HEK293 (cell line): Measurements from ENCODE around the gene POLR1E.

Source experiments
- CTCF ChIA-PET: fragments of 350-600 bp; formaldehyde crosslinking; extraction: SDS; loops from one replicate; lab custom pipeline; 2021; ENCODE audit warnings: antibody characterized with exemption; lab: Yijun Ruan, JAX
- POLR2A ChIA-PET: fragments of 300-600 bp; formaldehyde crosslinking; extraction: SDS; loops from one replicate; lab custom pipeline; 2020; ENCODE audit warnings: antibody characterized with exemption, inconsistent platforms; lab: Yijun Ruan, JAX
- H3K27ac ChIP-seq: fragments of 200-500 bp; sonication (Bioruptor generic); 2 replicates; pipeline ENCODE4 v1.5.1; 2014; ENCODE audit warnings: low read depth, low read length, control low read depth, inconsistent platforms; ENCODE audit errors: extremely low read depth
- H3K36me3 ChIP-seq, 2 experiments: fragments of 200-500 bp in 1 of 2; sonication (Bioruptor generic) in 1 of 2; 1 replicate in 1 of 2; 2 replicates in 1 of 2; pipeline ENCODE4 v1.5.1; 2014 to 2017; ENCODE audit warnings: inconsistent platforms in 2 of 2, low read length in 2 of 2; ENCODE audit not compliant: control insufficient read depth in 2 of 2, insufficient read depth in 1 of 2
- H3K4me1 ChIP-seq: fragments of 200-500 bp; sonication (Bioruptor generic); 2 replicates; pipeline ENCODE4 v1.5.1; 2014; ENCODE audit warnings: mild to moderate bottlenecking, low read length, inconsistent platforms; ENCODE audit not compliant: control insufficient read depth, insufficient read depth
- H3K4me3 ChIP-seq: 2 replicates; pipeline ENCODE4 v1.5.1; 2011; ENCODE audit warnings: low read depth, mild to moderate bottlenecking, control low read depth, low read length, moderate library complexity
- H3K9me3 ChIP-seq: fragments of 200-500 bp; sonication (Bioruptor generic); 2 replicates; pipeline ENCODE4 v1.5.1; 2014; ENCODE audit warnings: low read depth, low read length, inconsistent platforms; ENCODE audit not compliant: control insufficient read depth, insufficient read depth
- EGR2 ChIP-seq: fragments of 450-650 bp; formaldehyde crosslinking; IDR thresholded peaks from 2 replicates; pipeline ENCODE4 v1.5.1; 2016; ENCODE audit warnings: low read depth, missing biosample characterization, missing genetic modification characterization
- KLF17 ChIP-seq: fragments of 450-650 bp; formaldehyde crosslinking; IDR thresholded peaks from 2 replicates; pipeline ENCODE4 v1.5.1; 2016; ENCODE audit warnings: missing biosample characterization, missing genetic modification characterization
- OVOL3 ChIP-seq: fragments of 450-650 bp; formaldehyde crosslinking; IDR thresholded peaks from 2 replicates; pipeline ENCODE4 v1.5.1; 2016; ENCODE audit warnings: missing biosample characterization, missing genetic modification characterization
- PRDM10 ChIP-seq: fragments of 450-650 bp; formaldehyde crosslinking; IDR thresholded peaks from 2 replicates; pipeline ENCODE4 v1.5.1; 2016; ENCODE audit warnings: missing biosample characterization, missing genetic modification characterization
- SALL2 ChIP-seq: fragments of 450-650 bp; formaldehyde crosslinking; IDR thresholded peaks from 2 replicates; pipeline ENCODE4 v1.5.0; 2017; ENCODE audit warnings: missing biosample characterization, mild to moderate bottlenecking, missing genetic modification characterization, borderline replicate concordance
- SP7 ChIP-seq: fragments of 450-650 bp; formaldehyde crosslinking; IDR thresholded peaks from 2 replicates; pipeline ENCODE4 v1.5.1; 2016; ENCODE audit warnings: missing biosample characterization, missing genetic modification characterization
- TCF7L2 ChIP-seq: IDR thresholded peaks from 2 replicates; pipeline ENCODE4 v1.6.1; 2011; ENCODE audit warnings: low read depth, mild to moderate bottlenecking, inconsistent platforms, low read length, moderate library complexity, borderline replicate concordance
- YY2 ChIP-seq: fragments of 450-650 bp; formaldehyde crosslinking; IDR thresholded peaks from 2 replicates; pipeline ENCODE4 v1.5.1; 2016; ENCODE audit warnings: missing biosample characterization, missing genetic modification characterization
- ZBTB1 ChIP-seq: fragments of 450-650 bp; formaldehyde crosslinking; IDR thresholded peaks from 2 replicates; pipeline ENCODE4 v1.5.1; 2016; ENCODE audit warnings: missing biosample characterization, missing genetic modification characterization
- ZBTB10 ChIP-seq: fragments of 450-650 bp; formaldehyde crosslinking; IDR thresholded peaks from 2 replicates; pipeline ENCODE4 v1.5.1; 2016; ENCODE audit warnings: missing biosample characterization, missing genetic modification characterization
- ZBTB8A ChIP-seq: fragments of 450-650 bp; formaldehyde crosslinking; IDR thresholded peaks from 2 replicates; pipeline ENCODE4 v1.5.1; 2016; ENCODE audit warnings: missing biosample characterization, missing genetic modification characterization
- ZFHX2 ChIP-seq: fragments of 450-650 bp; formaldehyde crosslinking; conservative IDR thresholded peaks from 2 replicates; pipeline ENCODE4 v1.5.1; 2016; ENCODE audit warnings: missing biosample characterization, missing genetic modification characterization
- ZIC2 ChIP-seq: fragments of 450-650 bp; formaldehyde crosslinking; IDR thresholded peaks from 2 replicates; pipeline ENCODE4 v1.5.1; 2016; ENCODE audit warnings: missing biosample characterization, missing genetic modification characterization
- ZNF148 ChIP-seq: fragments of 450-650 bp; formaldehyde crosslinking; IDR thresholded peaks from 2 replicates; pipeline ENCODE4 v1.5.0; 2017; ENCODE audit warnings: missing biosample characterization, missing genetic modification characterization, borderline replicate concordance
- ZNF311 ChIP-seq: fragments of 450-650 bp; formaldehyde crosslinking; IDR thresholded peaks from 2 replicates; pipeline ENCODE4 v1.5.1; 2017; ENCODE audit warnings: missing biosample characterization, missing genetic modification characterization, borderline replicate concordance
- ZNF513 ChIP-seq: fragments of 450-650 bp; IDR thresholded peaks from 2 replicates; pipeline ENCODE4 v1.5.1; 2018; ENCODE audit warnings: missing biosample characterization, missing genetic modification characterization
- ZNF626 ChIP-seq: fragments of 450-650 bp; sonication (Bioruptor Pico); formaldehyde crosslinking; IDR thresholded peaks from 2 replicates; pipeline ENCODE4 v1.5.1; 2018; ENCODE audit warnings: missing biosample characterization, missing genetic modification characterization, inconsistent platforms
- ZNF768 ChIP-seq: fragments of 450-650 bp; formaldehyde crosslinking; IDR thresholded peaks from 2 replicates; pipeline ENCODE4 v1.5.1; 2018; ENCODE audit warnings: missing biosample characterization, mild to moderate bottlenecking, missing genetic modification characterization
- ZNF785 ChIP-seq: fragments of 450-650 bp; formaldehyde crosslinking; IDR thresholded peaks from 2 replicates; pipeline ENCODE4 v1.5.1; 2016; ENCODE audit warnings: missing biosample characterization, missing genetic modification characterization
- ZSCAN5A ChIP-seq: fragments of 450-650 bp; formaldehyde crosslinking; IDR thresholded peaks from 2 replicates; pipeline ENCODE4 v1.5.1; 2016; ENCODE audit warnings: missing biosample characterization, missing genetic modification characterization

The POLR1E gene

GRCh38 chr9:37531699-37532098 lies 46.0 kb downstream of the POLR1E start:
- CTCF ChIA-PET, result no interaction called here
- H3K4me1 ChIP-seq, result no peaks in the 10 kb centered on the region
- no peak for TF ChIP-seq ZBTB8A
- no peak for TF ChIP-seq YY2
- no peak for TF ChIP-seq ZNF626 (tag by site-specific recombination)
- no peak for TF ChIP-seq ZNF768 (tag by site-specific recombination)
- TF ChIP-seq KLF17 (tag by site-specific recombination), result no peak
- no peak for TF ChIP-seq OVOL3 (tag by site-specific recombination)
- no peak for TF ChIP-seq ZNF148 (tag by site-specific recombination)
- no peak for TF ChIP-seq EGR2 (tag by site-specific recombination)
- no peak for TF ChIP-seq ZBTB1
- TF ChIP-seq ZFHX2 (tag by site-specific recombination), result no peak
- no peak for TF ChIP-seq SALL2 (tag by site-specific recombination)
- no peak for TF ChIP-seq ZNF513 (tag by site-specific recombination)
- no peak for TF ChIP-seq ZBTB10 (tag by site-specific recombination)
- no peak for TF ChIP-seq ZNF311 (tag by site-specific recombination)
- TF ChIP-seq ZIC2 (tag by site-specific recombination), result no peak
- no peak for TF ChIP-seq ZNF785 (tag by site-specific recombination)
- no peak for TF ChIP-seq ZSCAN5A (tag by site-specific recombination)
- TF ChIP-seq SP7 (tag by site-specific recombination), result no peak
- no peak for TF ChIP-seq TCF7L2
- TF ChIP-seq PRDM10, result no peak
- TF ChIP-seq, all 188 proteins: peak for 0
- Histone ChIP-seq H3K9me3 (no peaks in the 10 kb centered on the region), H3K4me3 (no peak overlapping the region), H3K27ac (no peak overlapping the region), H3K36me3 (peaks cover 0 to 69% of the 10 kb centered on the region in 2 experiments; a peak in 2 of 3 replicates)
- POLR2A ChIA-PET, result no interaction called here
